Mesenchymal stem cell (in vitro differentiated cells and primary cell): ENCODE data around the gene CCL21.

ENCODE experiments used
- DNase-seq: peaks from one replicate; pipeline ENCODE4 v3.0.0-alpha.2; 2013
- H2AFZ ChIP-seq: one replicate; pipeline ENCODE4 v1.6.1; 2013; ENCODE audit warnings: low read depth, mild to moderate bottlenecking, control low read depth, inconsistent platforms, low read length, moderate library complexity
- H2AK5ac ChIP-seq: 2 replicates; pipeline ENCODE4 v1.6.1; 2013; ENCODE audit warnings: low read length, moderate library complexity, mild to moderate bottlenecking, inconsistent platforms; ENCODE audit not compliant: severe bottlenecking
- H2BK120ac ChIP-seq: one replicate; pipeline ENCODE4 v1.6.1; 2013; ENCODE audit warnings: low read depth, mild to moderate bottlenecking, inconsistent platforms, low read length, moderate library complexity
- H2BK12ac ChIP-seq, 2 experiments: one replicate each; pipeline ENCODE4 v1.6.1; 2013; ENCODE audit warnings: inconsistent platforms in 2 of 2, low read length in 2 of 2, mild to moderate bottlenecking in 2 of 2, moderate library complexity in 2 of 2, control low read depth in 1 of 2
- H2BK15ac ChIP-seq: one replicate; pipeline ENCODE4 v1.6.1; 2013; ENCODE audit warnings: mild to moderate bottlenecking, low read depth, inconsistent platforms; ENCODE audit not compliant: poor library complexity, severe bottlenecking
- H2BK5ac ChIP-seq: 2 replicates; pipeline ENCODE4 v1.6.1; 2013; ENCODE audit warnings: low read depth, mild to moderate bottlenecking, low read length, control low read depth, inconsistent platforms; ENCODE audit not compliant: poor library complexity, severe bottlenecking
- H3K14ac ChIP-seq, 2 experiments: one replicate each; pipeline ENCODE4 v1.6.1; 2013; ENCODE audit warnings: inconsistent platforms in 2 of 2, low read length in 2 of 2, control low read depth in 1 of 2, mild to moderate bottlenecking in 1 of 2, moderate library complexity in 1 of 2
- H3K18ac ChIP-seq, 2 experiments: one replicate each; pipeline ENCODE4 v1.6.1; 2013; ENCODE audit warnings: inconsistent platforms in 2 of 2, low read length in 2 of 2, control low read depth in 1 of 2, low read depth in 1 of 2, mild to moderate bottlenecking in 1 of 2
- H3K23ac ChIP-seq, 2 experiments: one replicate each; pipeline ENCODE4 v1.6.1; 2013; ENCODE audit warnings: inconsistent platforms in 2 of 2, low read length in 2 of 2, mild to moderate bottlenecking in 2 of 2, moderate library complexity in 2 of 2, control low read depth in 1 of 2
- H3K27ac ChIP-seq: 2 replicates; pipeline ENCODE4 v1.5.1; 2013; ENCODE audit warnings: mild to moderate bottlenecking, moderate library complexity, low read length, control low read depth, inconsistent platforms; ENCODE audit not compliant: poor library complexity, severe bottlenecking
- H3K27me3 ChIP-seq, 2 experiments: 2 replicates each; pipeline versions ENCODE4 v1.6.1 to v1.7.0; 2013; ENCODE audit warnings: low read length in 2 of 2, mild to moderate bottlenecking in 2 of 2, moderate library complexity in 2 of 2, control low read depth in 1 of 2, inconsistent platforms in 1 of 2; ENCODE audit not compliant: control insufficient read depth in 1 of 2, insufficient read depth in 1 of 2
- H3K36me3 ChIP-seq, 2 experiments: 2 replicates each; pipeline versions ENCODE4 v1.6.1 to v1.7.0; 2013; ENCODE audit warnings: low read length in 2 of 2, control low read depth in 1 of 2, inconsistent platforms in 1 of 2, low read depth in 1 of 2, mild to moderate bottlenecking in 1 of 2; ENCODE audit not compliant: insufficient read depth in 2 of 2, control insufficient read depth in 1 of 2
- H3K4ac ChIP-seq, 2 experiments: one replicate each; pipeline ENCODE4 v1.6.1; 2013; ENCODE audit warnings: inconsistent platforms in 2 of 2, low read length in 2 of 2, mild to moderate bottlenecking in 2 of 2, moderate library complexity in 2 of 2, control low read depth in 1 of 2, low read depth in 1 of 2
- H3K4me1 ChIP-seq: 2 replicates; pipeline ENCODE4 v1.6.1; 2013; ENCODE audit warnings: low read depth, low read length, control low read depth; ENCODE audit not compliant: control insufficient read depth, insufficient read depth
- H3K4me2 ChIP-seq: 2 replicates; pipeline ENCODE4 v1.6.1; 2013; ENCODE audit warnings: low read length, mild to moderate bottlenecking, inconsistent platforms; ENCODE audit not compliant: poor library complexity, severe bottlenecking
- H3K4me3 ChIP-seq, 2 experiments: 2 replicates each; pipeline versions ENCODE4 v1.5.1 to v1.7.0; 2013; ENCODE audit warnings: low read length in 2 of 2, mild to moderate bottlenecking in 2 of 2, control low read depth in 1 of 2, low read depth in 1 of 2; ENCODE audit not compliant: insufficient read depth in 1 of 2
- H3K79me1 ChIP-seq: replicated peaks from 2 replicates; pipeline ENCODE4 v1.6.1; 2013; ENCODE audit warnings: mild to moderate bottlenecking, control low read depth, low read length, inconsistent platforms; ENCODE audit not compliant: poor library complexity, severe bottlenecking
- H3K9ac ChIP-seq: 2 replicates; pipeline ENCODE4 v1.7.0; 2013; ENCODE audit warnings: mild to moderate bottlenecking, low read length, moderate library complexity
- H3K9me3 ChIP-seq: 2 replicates; pipeline ENCODE4 v1.7.0; 2013; ENCODE audit warnings: mild to moderate bottlenecking, low read length; ENCODE audit not compliant: control insufficient read depth
- H4K8ac ChIP-seq: one replicate; pipeline ENCODE4 v1.6.1; 2013; ENCODE audit warnings: inconsistent platforms, mild to moderate bottlenecking, low read length, moderate library complexity
- H4K91ac ChIP-seq: one replicate; pipeline ENCODE4 v1.6.1; 2013; ENCODE audit warnings: mild to moderate bottlenecking, low read length, inconsistent platforms
- WGBS: methylation state at CpG from one replicate; pipeline ENCODE4 v1.1.7; 2013; ENCODE audit warnings: mixed read lengths; 5-methylcytosine and 5-hydroxymethylcytosine counted together

Gene CCL21

DNA sequence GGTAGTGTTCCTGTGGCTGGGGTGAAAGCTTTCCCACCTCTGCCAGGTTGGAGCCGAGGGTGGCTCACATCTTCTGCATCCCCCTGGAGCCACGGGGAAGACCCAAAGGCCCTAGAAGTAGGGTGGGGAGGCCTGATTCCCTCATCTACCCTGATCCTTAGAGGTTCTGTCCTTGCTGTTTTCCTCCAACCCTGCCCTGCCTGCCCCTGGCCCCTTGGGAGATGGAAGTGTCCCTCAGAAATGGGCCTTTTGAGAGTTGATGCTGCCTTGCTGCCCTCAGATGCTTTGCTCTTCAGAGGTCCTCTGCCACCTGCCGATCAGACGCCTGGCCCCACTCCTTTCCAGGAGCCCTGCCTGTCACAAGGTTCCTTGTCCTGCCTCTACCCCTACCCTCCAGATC, 25.1 kb downstream of the CCL21 start:
- Histone ChIP-seq H3K79me1 (no peaks in the 10 kb centered on the region), H3K36me3 (peaks cover 0 to 6% of the 10 kb centered on the region in 2 experiments), H3K27me3 (peaks cover 0 to 4% of the 10 kb centered on the region in 2 experiments), H3K14ac (no peak overlapping the region), H2AFZ (no peak overlapping the region), H3K27ac (no peak overlapping the region), H3K4me3 (no peak overlapping the region), H3K4me2 (no peak overlapping the region), H3K18ac (no peak overlapping the region), H3K9ac (no peak overlapping the region), H2BK5ac (no peak overlapping the region), H2BK12ac (no peak overlapping the region), H3K9me3 (no peaks in the 10 kb centered on the region), H2BK120ac (no peak overlapping the region), H3K4me1 (no peaks in the 10 kb centered on the region), H2AK5ac (no peak overlapping the region), H3K23ac (no peak overlapping the region), H2BK15ac (no peak overlapping the region), H4K8ac (no peak overlapping the region), H4K91ac (no peak overlapping the region), H3K4ac (no peak overlapping the region)
- DNase-seq: no peak
- 94% methylated on average over 3 of the region's 4 CpGs for WGBS

DNA sequence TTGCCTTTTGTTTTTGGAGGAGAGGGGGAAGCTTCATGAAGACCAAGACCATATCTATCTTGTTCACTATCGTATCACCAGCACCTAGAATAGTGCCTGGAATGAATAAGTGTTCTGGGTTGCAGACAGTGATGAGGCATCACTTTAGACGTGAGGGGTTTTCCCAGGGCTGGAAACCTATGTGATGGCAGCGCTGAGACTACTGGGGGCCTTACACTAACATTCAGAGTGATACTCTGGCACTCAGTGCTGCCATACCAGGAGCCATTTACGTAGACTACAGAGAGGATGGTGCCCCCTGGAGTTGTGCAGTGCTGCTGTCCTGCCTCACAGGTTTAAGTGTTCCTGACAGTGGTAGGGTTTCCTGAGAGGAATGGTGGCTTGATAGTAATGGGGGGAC, 25.8 kb downstream of the CCL21 start:
- no peak overlapping the region for H2BK120ac ChIP-seq
- H4K8ac ChIP-seq: no peak overlapping the region
- no peaks in the 10 kb centered on the region for H3K79me1 ChIP-seq
- H2BK12ac ChIP-seq: no peak overlapping the region
- H4K91ac ChIP-seq: no peak overlapping the region
- H2BK15ac ChIP-seq: no peak overlapping the region
- H3K27ac ChIP-seq: no peak overlapping the region
- no peak for DNase-seq
- H3K4me1 ChIP-seq: no peaks in the 10 kb centered on the region
- no peak overlapping the region for H3K23ac ChIP-seq
- no peak overlapping the region for H3K4me3 ChIP-seq
- no peaks in the 10 kb centered on the region for H3K27me3 ChIP-seq
- H2AFZ ChIP-seq: no peak overlapping the region
- H3K9ac ChIP-seq: no peak overlapping the region
- no peak overlapping the region for H2BK5ac ChIP-seq
- peaks cover 0 to 6% of the 10 kb centered on the region in 2 experiments for H3K36me3 ChIP-seq
- H3K14ac ChIP-seq: no peak overlapping the region
- H3K9me3 ChIP-seq: no peaks in the 10 kb centered on the region
- H3K4ac ChIP-seq: no peak overlapping the region
- no peak overlapping the region for H3K18ac ChIP-seq
- no peak overlapping the region for H3K4me2 ChIP-seq
- no peak overlapping the region for H2AK5ac ChIP-seq
- 92% methylated on average over 4 of the region's 4 CpGs for WGBS

DNA sequence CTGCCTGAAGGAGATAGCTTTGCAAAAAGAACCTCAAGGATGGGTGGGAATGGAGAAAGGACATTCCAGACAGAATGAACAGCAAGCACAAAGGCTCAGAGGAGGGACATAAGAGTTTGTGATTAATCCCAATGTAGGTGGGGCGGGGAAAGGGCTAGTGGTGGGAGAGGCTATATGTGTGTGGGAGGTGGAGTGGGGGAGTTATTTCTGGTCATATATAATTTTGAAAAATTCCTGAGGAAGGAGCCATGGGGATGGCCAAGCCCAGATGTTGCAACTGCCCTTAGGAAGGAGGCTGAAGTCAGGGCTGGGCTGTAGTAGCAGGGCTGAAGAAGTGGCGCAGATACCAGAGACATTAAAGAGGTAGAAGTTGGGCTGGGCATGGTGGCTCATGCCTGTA, 34.1 kb downstream of the CCL21 start:
- peak overlapping the region; percentile 42 for H3K9ac ChIP-seq
- H3K27ac ChIP-seq: no peak overlapping the region
- no peak overlapping the region for H3K18ac ChIP-seq
- no peak overlapping the region for H2BK5ac ChIP-seq
- peaks cover 0 to 1% of the 10 kb centered on the region in 2 experiments for H3K36me3 ChIP-seq
- H4K91ac ChIP-seq: no peak overlapping the region
- no peak overlapping the region for H3K4me2 ChIP-seq
- H3K14ac ChIP-seq: no peak overlapping the region
- H3K27me3 ChIP-seq: no peaks in the 10 kb centered on the region
- H3K4ac ChIP-seq: no peak overlapping the region
- H2BK15ac ChIP-seq: no peak overlapping the region
- no peak overlapping the region for H2BK120ac ChIP-seq
- no peaks in the 10 kb centered on the region for H3K4me1 ChIP-seq
- H3K23ac ChIP-seq: no peak overlapping the region
- H2AK5ac ChIP-seq: no peak overlapping the region
- no peak overlapping the region for H3K4me3 ChIP-seq
- no peaks in the 10 kb centered on the region for H3K9me3 ChIP-seq
- no peak overlapping the region for H2BK12ac ChIP-seq
- no peak overlapping the region for H4K8ac ChIP-seq
- peaks cover 2% of the 10 kb centered on the region for H3K79me1 ChIP-seq
- DNase-seq: no peak
- WGBS: 99% methylated on average over 2 of the region's 2 CpGs
- H2AFZ ChIP-seq: no peak overlapping the region

- no peak overlapping the region for H2AK5ac ChIP-seq
- 28% methylated on average over 10 of the region's 10 CpGs for WGBS
These were observed 34.8 kb downstream of the CCL21 start for GRCh38 chr9:34675048-34675714.

More at GRCh38 chr9:34675048-34675714, 34.8 kb downstream of the CCL21 start:
- Histone ChIP-seq H3K9ac (peak overlapping the region; percentile 42), H3K36me3 (no peaks in the 10 kb centered on the region), H3K27ac (no peak overlapping the region), H2BK12ac (no peak overlapping the region), H3K79me1 (peaks cover 7% of the 10 kb centered on the region), H3K9me3 (no peaks in the 10 kb centered on the region), H3K18ac (no peak overlapping the region), H2BK5ac (no peak overlapping the region), H3K4ac (no peak overlapping the region), H2BK120ac (no peak overlapping the region), H4K91ac (no peak overlapping the region), H4K8ac (no peak overlapping the region), H3K27me3 (no peaks in the 10 kb centered on the region), H3K14ac (no peak overlapping the region), H2AFZ (no peak overlapping the region), H2BK15ac (no peak overlapping the region), H3K4me1 (no peaks in the 10 kb centered on the region), H3K23ac (no peak overlapping the region), H3K4me2 (no peak overlapping the region), H3K4me3 (no peak overlapping the region)
- DNase-seq: peak; percentile 82
